K562 (cell line): ENCODE data around the gene DRAXIN.

Source experiments
- AFF1 ChIP-seq, 2 experiments: fragments of 450-650 bp; IDR thresholded peaks; 2 replicates each; pipeline ENCODE4 v1.6.1; 2018; ENCODE audit warnings: mild to moderate bottlenecking in 2 of 2, low read depth in 1 of 2; ENCODE audit not compliant: partially characterized antibody in 2 of 2
- CTCF ChIP-seq, 3 experiments: IDR thresholded peaks in 2 of 3; conservative IDR thresholded peaks in 1 of 3; 2 replicates each; pipeline ENCODE4 v1.5.1; 2011 to 2012; ENCODE audit warnings: low read length in 3 of 3, mild to moderate bottlenecking in 3 of 3, control low read depth in 2 of 3, improper control_type of control experiment in 1 of 3, inconsistent platforms in 1 of 3, low read depth in 1 of 3, mixed read lengths in 1 of 3, moderate library complexity in 1 of 3; ENCODE audit not compliant: insufficient read depth in 2 of 3
- ELK1 ChIP-seq: sonication (generic); formaldehyde crosslinking; IDR thresholded peaks from 2 replicates; pipeline ENCODE4 v1.8.1; 2022; ENCODE audit warnings: missing genetic modification reagents
- ESRRA ChIP-seq: fragments of 450-650 bp; IDR thresholded peaks from 2 replicates; pipeline ENCODE4 v1.6.1; 2014; ENCODE audit warnings: low read depth, mild to moderate bottlenecking, moderate library complexity, borderline replicate concordance
- GABPA ChIP-seq: fragments of 200-800 bp; sonication (Bioruptor generic); conservative IDR thresholded peaks from 2 replicates; pipeline ENCODE4 v1.6.1; 2016; ENCODE audit warnings: low read depth, missing genetic modification characterization, missing compliant biosample characterization
- GABPB2 ChIP-seq: fragments of 250-450 bp; sonication (Bioruptor Pico); conservative IDR thresholded peaks from 2 replicates; pipeline ENCODE4 v1.5.1; 2021; ENCODE audit warnings: mild to moderate bottlenecking
- POLR2AphosphoS5 ChIP-seq: IDR thresholded peaks from 2 replicates; pipeline ENCODE4 v1.6.1; 2011; ENCODE audit warnings: mild to moderate bottlenecking, low read depth, low read length, moderate library complexity; ENCODE audit not compliant: control insufficient read depth, insufficient read depth
- RFX1 ChIP-seq: fragments of 450-650 bp; IDR thresholded peaks from 2 replicates; pipeline ENCODE4 v1.6.1; 2016; ENCODE audit warnings: mild to moderate bottlenecking, moderate library complexity
- THAP12 ChIP-seq: fragments of 250-450 bp; sonication (Bioruptor Pico); IDR thresholded peaks from 2 replicates; pipeline ENCODE4 v1.9.0; 2021; ENCODE audit warnings: mild to moderate bottlenecking, inconsistent platforms
- ZBTB43 ChIP-seq: sonication (generic); formaldehyde crosslinking; IDR thresholded peaks from 2 replicates; pipeline ENCODE4 v1.8.0; 2023; ENCODE audit warnings: mild to moderate bottlenecking, missing genetic modification reagents

- TF ChIP-seq CTCF (IDR thresholded peaks at IDR 0.05 in 2 of 3, conservative IDR thresholded peaks at IDR 0.05 in 1 of 3; ENCODE audit: insufficient read depth in 2 of 3, low read depth in 1 of 3, low read length in 3 of 3) (peak; percentile 55 to 67 (median 64)), ELK1 (no peak), GABPA (tag) (no peak), AFF1 (IDR thresholded peaks at IDR 0.05; ENCODE audit: low read depth in 1 of 2, partially characterized antibody in 2 of 2) (peak in 1 of 2 experiments; percentile 29), RFX1 (no peak), GABPB2 (no peak), THAP12 (CRISPR knock-in tag) (no peak), POLR2AphosphoS5 (no peak), ZBTB43 (no peak), ESRRA (no peak)
These were observed 50.5 kb downstream of the DRAXIN start for GRCh38 chr1:11741919-11742558.
